ENCODE data around the gene CNTN5. TPM values are rescaled to one million over a fixed set of nuclear protein-coding genes. Genes with fewer than 3 reads are reported as not detected.

CNTN5 gene
- total and polyA plus RNA-seq, 2 donors (not counting 1 experiment from before 2014, with no cell fraction given): 0.17 TPM; not detected in 1

DNA sequence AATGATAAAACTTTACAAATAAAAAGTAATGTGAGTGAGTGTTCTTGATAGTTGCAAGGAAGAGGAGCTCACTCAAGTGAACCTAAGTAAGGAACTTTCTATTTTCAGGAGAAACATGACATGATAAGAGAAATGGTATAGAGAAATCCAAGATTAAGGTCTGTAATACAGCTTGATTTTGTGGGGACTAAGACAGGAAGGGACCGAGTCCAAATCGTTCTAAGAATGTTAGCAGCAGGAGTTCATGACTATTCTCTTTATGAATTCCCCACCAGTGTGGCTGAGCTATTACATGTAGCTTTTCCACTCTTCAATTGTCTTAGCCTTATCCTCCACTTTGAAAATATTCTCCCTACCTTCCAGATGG is 967.7 kb downstream of the CNTN5 start:
- no peak for DNase-seq (ENCODE audit: low read depth in 2 of 2)

DNA sequence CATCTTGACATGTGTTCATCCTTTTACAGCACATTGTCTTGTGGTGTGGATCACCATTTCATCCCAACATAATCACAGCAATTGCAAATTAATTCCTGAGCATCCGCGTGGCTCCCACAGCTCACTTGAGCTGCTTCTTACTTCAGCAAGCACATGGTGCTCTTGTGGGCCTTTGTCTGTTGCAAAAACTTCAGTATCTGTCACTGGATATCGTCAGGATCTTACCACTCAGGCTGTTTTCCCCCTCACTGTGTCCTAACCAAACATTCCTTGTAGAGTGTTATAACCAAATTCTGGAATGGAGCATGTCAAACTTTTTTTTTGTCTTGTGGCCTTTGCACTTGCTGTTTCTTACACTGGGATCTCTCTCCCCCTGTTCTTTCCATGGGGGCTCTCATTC is 983.2 kb downstream of the CNTN5 start:
- DNase-seq (ENCODE audit: low read depth in 2 of 2): no peak
- Histone ChIP-seq H3K4me1 (ENCODE audit: control insufficient read depth, extremely low read depth, insufficient read depth, low read length) (no peaks in the 10 kb centered on the region), H3K9ac (ENCODE audit: insufficient read depth, low read length) (no peak overlapping the region), H2AFZ (ENCODE audit: low read length) (no peak overlapping the region), H3K4me2 (ENCODE audit: extremely low read depth, insufficient read depth, low read length) (no peak overlapping the region), H3K36me3 (ENCODE audit: control insufficient read depth, insufficient read depth, low read length) (no peaks in the 10 kb centered on the region), H4K20me1 (ENCODE audit: control insufficient read depth, extremely low read depth, insufficient read depth, low read length) (no peaks in the 10 kb centered on the region), H3K27ac (ENCODE audit: insufficient read depth, low read length) (no peak overlapping the region), H3K4me3 (replicated peaks in 1 of 4; ENCODE audit: control extremely low read depth in 1 of 4, insufficient read depth in 1 of 4, low read depth in 3 of 4, low read length in 4 of 4) (no peak overlapping the region), H3K27me3 (ENCODE audit: control insufficient read depth, insufficient read depth, low read length) (no peaks in the 10 kb centered on the region), H3K79me2 (ENCODE audit: control insufficient read depth, insufficient read depth, low read length) (no peaks in the 10 kb centered on the region), H3K9me3 (ENCODE audit: control insufficient read depth, insufficient read depth, low read depth, low read length) (no peaks in the 10 kb centered on the region)
- TF ChIP-seq, protein P1, sequence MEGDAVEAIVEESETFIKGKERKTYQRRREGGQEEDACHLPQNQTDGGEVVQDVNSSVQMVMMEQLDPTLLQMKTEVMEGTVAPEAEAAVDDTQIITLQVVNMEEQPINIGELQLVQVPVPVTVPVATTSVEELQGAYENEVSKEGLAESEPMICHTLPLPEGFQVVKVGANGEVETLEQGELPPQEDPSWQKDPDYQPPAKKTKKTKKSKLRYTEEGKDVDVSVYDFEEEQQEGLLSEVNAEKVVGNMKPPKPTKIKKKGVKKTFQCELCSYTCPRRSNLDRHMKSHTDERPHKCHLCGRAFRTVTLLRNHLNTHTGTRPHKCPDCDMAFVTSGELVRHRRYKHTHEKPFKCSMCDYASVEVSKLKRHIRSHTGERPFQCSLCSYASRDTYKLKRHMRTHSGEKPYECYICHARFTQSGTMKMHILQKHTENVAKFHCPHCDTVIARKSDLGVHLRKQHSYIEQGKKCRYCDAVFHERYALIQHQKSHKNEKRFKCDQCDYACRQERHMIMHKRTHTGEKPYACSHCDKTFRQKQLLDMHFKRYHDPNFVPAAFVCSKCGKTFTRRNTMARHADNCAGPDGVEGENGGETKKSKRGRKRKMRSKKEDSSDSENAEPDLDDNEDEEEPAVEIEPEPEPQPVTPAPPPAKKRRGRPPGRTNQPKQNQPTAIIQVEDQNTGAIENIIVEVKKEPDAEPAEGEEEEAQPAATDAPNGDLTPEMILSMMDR (conservative IDR thresholded peaks at IDR 0.05 in 1 of 2, IDR thresholded peaks at IDR 0.05 in 1 of 2; ENCODE audit: low read depth in 1 of 2, low read length in 2 of 2): no peak
- TF ChIP-seq EZH2 (IDR thresholded peaks at IDR 0.05; ENCODE audit: low read length, missing control alignments): no peak

More for the DNA sequence above, 967.7 kb downstream of the CNTN5 start:
- H3K4me3 ChIP-seq (replicated peaks in 1 of 4; ENCODE audit: control extremely low read depth in 1 of 4, insufficient read depth in 1 of 4, low read depth in 3 of 4, low read length in 4 of 4): no peak overlapping the region
- H3K36me3 ChIP-seq (ENCODE audit: control insufficient read depth, insufficient read depth, low read length): no peaks in the 10 kb centered on the region
- no peak overlapping the region for H2AFZ ChIP-seq (ENCODE audit: low read length)
- H3K4me2 ChIP-seq (ENCODE audit: extremely low read depth, insufficient read depth, low read length): no peak overlapping the region
- H3K4me1 ChIP-seq (ENCODE audit: control insufficient read depth, extremely low read depth, insufficient read depth, low read length): no peaks in the 10 kb centered on the region
- H3K27me3 ChIP-seq (ENCODE audit: control insufficient read depth, insufficient read depth, low read length): no peaks in the 10 kb centered on the region
- no peaks in the 10 kb centered on the region for H4K20me1 ChIP-seq (ENCODE audit: control insufficient read depth, extremely low read depth, insufficient read depth, low read length)
- H3K79me2 ChIP-seq (ENCODE audit: control insufficient read depth, insufficient read depth, low read length): no peaks in the 10 kb centered on the region
- H3K27ac ChIP-seq (ENCODE audit: insufficient read depth, low read length): no peak overlapping the region
- H3K9me3 ChIP-seq (ENCODE audit: control insufficient read depth, insufficient read depth, low read depth, low read length): no peaks in the 10 kb centered on the region
- TF ChIP-seq EZH2 (IDR thresholded peaks at IDR 0.05; ENCODE audit: low read length, missing control alignments): no peak
- TF ChIP-seq, protein P1 (conservative IDR thresholded peaks at IDR 0.05 in 1 of 2, IDR thresholded peaks at IDR 0.05 in 1 of 2; ENCODE audit: low read depth in 1 of 2, low read length in 2 of 2): no peak
- H3K9ac ChIP-seq (ENCODE audit: insufficient read depth, low read length): no peak overlapping the region

DNA sequence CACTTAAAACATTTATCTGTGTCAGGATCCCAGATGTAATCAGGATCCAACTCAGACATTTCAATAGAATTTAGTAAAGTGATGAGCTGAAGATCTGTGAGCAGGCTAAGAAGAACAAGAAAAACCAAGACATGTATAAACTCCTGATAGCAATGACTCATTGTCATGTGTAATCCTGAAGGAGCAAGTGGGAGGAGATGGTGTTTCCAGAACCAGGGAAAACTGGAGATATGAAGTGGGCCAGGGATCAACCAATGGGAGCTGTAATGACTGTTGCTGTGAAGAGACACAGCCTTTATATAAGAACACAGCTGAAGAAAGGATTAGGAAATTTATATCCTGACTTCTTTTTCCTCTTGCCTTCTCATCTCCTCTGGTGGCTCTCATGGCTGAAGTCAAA is 983.8 kb downstream of the CNTN5 start:
- Histone ChIP-seq H3K4me1 (ENCODE audit: control insufficient read depth, extremely low read depth, insufficient read depth, low read length) (no peaks in the 10 kb centered on the region), H3K79me2 (ENCODE audit: control insufficient read depth, insufficient read depth, low read length) (no peaks in the 10 kb centered on the region), H3K27ac (ENCODE audit: insufficient read depth, low read length) (no peak overlapping the region), H3K27me3 (ENCODE audit: control insufficient read depth, insufficient read depth, low read length) (no peaks in the 10 kb centered on the region), H3K36me3 (ENCODE audit: control insufficient read depth, insufficient read depth, low read length) (no peaks in the 10 kb centered on the region), H3K4me2 (ENCODE audit: extremely low read depth, insufficient read depth, low read length) (no peak overlapping the region), H3K4me3 (replicated peaks in 1 of 4; ENCODE audit: control extremely low read depth in 1 of 4, insufficient read depth in 1 of 4, low read depth in 3 of 4, low read length in 4 of 4) (no peak overlapping the region), H3K9ac (ENCODE audit: insufficient read depth, low read length) (no peak overlapping the region), H2AFZ (ENCODE audit: low read length) (no peak overlapping the region), H4K20me1 (ENCODE audit: control insufficient read depth, extremely low read depth, insufficient read depth, low read length) (no peaks in the 10 kb centered on the region), H3K9me3 (ENCODE audit: control insufficient read depth, insufficient read depth, low read depth, low read length) (no peaks in the 10 kb centered on the region)
- DNase-seq (ENCODE audit: low read depth in 2 of 2): no peak
- TF ChIP-seq, protein P1 (conservative IDR thresholded peaks at IDR 0.05 in 1 of 2, IDR thresholded peaks at IDR 0.05 in 1 of 2; ENCODE audit: low read depth in 1 of 2, low read length in 2 of 2): no peak
- TF ChIP-seq EZH2 (IDR thresholded peaks at IDR 0.05; ENCODE audit: low read length, missing control alignments): no peak
